H1 (cell line): ENCODE results near the gene LARP4. TPM values are rescaled to one million over a fixed set of nuclear protein-coding genes. Genes with fewer than 3 reads are reported as not detected.

Experiments used
- BCL11A ChIP-seq, 2 experiments: IDR thresholded peaks; one replicate each; pipeline ENCODE4 v1.6.1; 2011; ENCODE audit warnings: low read depth in 2 of 2, low read length in 2 of 2, mild to moderate bottlenecking in 2 of 2
- CREB1 ChIP-seq: IDR thresholded peaks from 2 replicates; pipeline ENCODE4 v1.6.1; 2012; ENCODE audit warnings: inconsistent platforms
- KDM1A ChIP-seq: fragments of 200-600, 300-600 bp; sonication (generic); IDR thresholded peaks from 2 replicates; pipeline ENCODE4 v1.7.1; 2016; ENCODE audit warnings: mild to moderate bottlenecking, low read length, borderline replicate concordance
- MAX ChIP-seq: IDR thresholded peaks from 2 replicates; pipeline ENCODE4 v1.6.1; 2012; ENCODE audit warnings: inconsistent platforms
- POU5F1 ChIP-seq: IDR thresholded peaks from 2 replicates; pipeline ENCODE4 v1.6.1; 2011; ENCODE audit warnings: low read depth, mild to moderate bottlenecking, low read length, moderate library complexity
- SIN3A ChIP-seq, 2 experiments: IDR thresholded peaks in 1 of 2; conservative IDR thresholded peaks in 1 of 2; 2 replicates each; pipeline ENCODE4 v1.6.1; 2011 to 2012; ENCODE audit warnings: low read length in 2 of 2, improper control_type of control experiment in 1 of 2, low read depth in 1 of 2, mild to moderate bottlenecking in 1 of 2
- TAF1 ChIP-seq: IDR thresholded peaks from 2 replicates; pipeline ENCODE4 v1.6.1; 2011; ENCODE audit warnings: mild to moderate bottlenecking, low read depth, low read length
- TEAD4 ChIP-seq: IDR thresholded peaks from 2 replicates; pipeline ENCODE4 v1.6.1; 2012; ENCODE audit warnings: low read depth, low read length, inconsistent platforms, mixed read lengths
- polyA plus RNA-seq, 7 experiments: library from polyadenylated mRNA; depleted of rRNA in 3 of 7; stranded (reverse) in 5 of 7; unstranded in 2 of 7; fragments of >200 nt in 5 of 7; fragments of 200-250 nt in 2 of 7; gene quantifications; 1 replicate in 5 of 7; 2 replicates in 1 of 7; 4 replicates in 1 of 7; pipeline versions ENCODE4 v1.2.1 to v1.2.3, GENCODE V29; 2011 to 2013; ENCODE audit warnings: missing spikeins in 2 of 7, mixed read lengths in 2 of 7
- total RNA-seq: library from RNA; stranded (reverse); fragmentation: NEBNext Ultra II Directional; extraction: Animal tissue kit (Norgen Biotek cat#: 25700); gene quantifications from 2 replicates; pipeline ENCODE4 v1.2.1, GENCODE V29; 2021

Gene LARP4
- total and polyA plus RNA-seq, 2 of the 8 experiments (the other 6 are each of a cell fraction or from before 2014, with no cell fraction given) = 12.8 to 93.9 TPM

- TF ChIP-seq POU5F1 (no peak), CREB1 (no peak), KDM1A (no peak), BCL11A (IDR thresholded peaks at IDR 0.05; ENCODE audit: low read depth in 2 of 2, low read length in 2 of 2) (no peak), TEAD4 (no peak), TAF1 (no peak), SIN3A (conservative IDR thresholded peaks at IDR 0.05 in 1 of 2, IDR thresholded peaks at IDR 0.05 in 1 of 2; ENCODE audit: low read depth in 1 of 2, low read length in 2 of 2) (no peak), MAX (no peak)
Observed at GRCh38 chr12:50401500-50402081, 906 bp downstream of the LARP4 start (continued).
